Endothelial cell (in vitro differentiated cells): Measurements from ENCODE around the gene CGB8. TPM values are rescaled to one million over a fixed set of nuclear protein-coding genes. Genes with fewer than 3 reads are reported as not detected.
"Not testable (repeated sequence)": the region's sequence is repeated elsewhere in the genome, so short reads cannot be mapped to it uniquely, and the experiment has no call there.

Experiments used
- DNase-seq: peaks from one replicate; pipeline ENCODE4 v3.0.0; 2021; ENCODE audit warnings: low spot score
- H3K27ac Mint-ChIP-seq: one replicate; pipeline ENCODE4 v1.8.0; 2021; ENCODE audit warnings: mixed read lengths, inconsistent platforms; ENCODE audit not compliant: unreplicated experiment
- H3K27me3 Mint-ChIP-seq: one replicate; pipeline ENCODE4 v1.8.0; 2021; ENCODE audit warnings: mild to moderate bottlenecking, moderate library complexity, mixed read lengths, inconsistent platforms; ENCODE audit not compliant: unreplicated experiment
- H3K36me3 Mint-ChIP-seq: one replicate; pipeline ENCODE4 v1.8.0; 2021; ENCODE audit warnings: mild to moderate bottlenecking, low read depth, mixed read lengths, inconsistent platforms; ENCODE audit not compliant: unreplicated experiment
- H3K4me1 Mint-ChIP-seq: one replicate; pipeline ENCODE4 v1.8.0; 2021; ENCODE audit warnings: mild to moderate bottlenecking, mixed read lengths, inconsistent platforms; ENCODE audit not compliant: unreplicated experiment
- H3K4me3 Mint-ChIP-seq: one replicate; pipeline ENCODE4 v1.8.0; 2021; ENCODE audit warnings: mild to moderate bottlenecking, mixed read lengths, inconsistent platforms; ENCODE audit not compliant: unreplicated experiment
- H3K9me3 Mint-ChIP-seq: one replicate; pipeline ENCODE4 v1.8.0; 2021; ENCODE audit warnings: mixed read lengths, inconsistent platforms; ENCODE audit not compliant: unreplicated experiment
- total RNA-seq: library from RNA; stranded (reverse); fragmentation: NEBNext Ultra II Directional; extraction: Animal tissue kit (Norgen Biotek cat#: 25700); gene quantifications from one replicate; pipeline ENCODE4 v1.2.1, GENCODE V29; 2021; ENCODE audit not compliant: unreplicated experiment
- TF ChIP-seq, protein P1 (sequence below): fragments of 200-600 bp; sonication (generic); IDR thresholded peaks from one replicate; pipeline ENCODE4 v1.5.0; 2021; ENCODE audit warnings: antibody characterized with exemption; ENCODE audit not compliant: unreplicated experiment

The CGB8 gene
- total RNA-seq, 1 donor from 2014 or later = not detected

DNA sequence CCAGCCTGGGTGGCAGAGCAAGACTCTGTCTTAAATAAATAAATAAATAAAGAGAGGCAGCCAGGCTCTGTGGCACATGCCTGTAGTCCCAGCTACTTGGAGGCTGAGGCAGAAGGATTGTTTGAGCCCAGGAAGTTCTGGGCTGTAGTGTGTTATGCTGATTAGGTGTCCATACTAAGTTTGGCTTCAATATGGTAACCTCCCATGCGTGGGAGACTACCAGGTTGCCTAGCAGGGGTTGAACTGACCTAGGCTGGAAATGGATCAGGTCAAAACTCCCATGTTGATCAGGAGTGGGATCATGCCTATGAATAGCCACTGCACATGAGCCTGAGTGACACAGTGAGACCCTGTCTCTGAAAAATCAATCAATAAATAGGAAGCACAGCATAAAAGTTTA, 32.4 kb upstream of the CGB8 start:
- no peaks in the 10 kb centered on the region for H3K9me3 Mint-ChIP-seq
- no peak for DNase-seq
- H3K27ac Mint-ChIP-seq = no peak overlapping the region
- H3K4me3 Mint-ChIP-seq = no peak overlapping the region
- peaks cover 8% of the 10 kb centered on the region for H3K36me3 Mint-ChIP-seq
- H3K4me1 Mint-ChIP-seq = peaks cover 10% of the 10 kb centered on the region
- TF ChIP-seq, protein P1, sequence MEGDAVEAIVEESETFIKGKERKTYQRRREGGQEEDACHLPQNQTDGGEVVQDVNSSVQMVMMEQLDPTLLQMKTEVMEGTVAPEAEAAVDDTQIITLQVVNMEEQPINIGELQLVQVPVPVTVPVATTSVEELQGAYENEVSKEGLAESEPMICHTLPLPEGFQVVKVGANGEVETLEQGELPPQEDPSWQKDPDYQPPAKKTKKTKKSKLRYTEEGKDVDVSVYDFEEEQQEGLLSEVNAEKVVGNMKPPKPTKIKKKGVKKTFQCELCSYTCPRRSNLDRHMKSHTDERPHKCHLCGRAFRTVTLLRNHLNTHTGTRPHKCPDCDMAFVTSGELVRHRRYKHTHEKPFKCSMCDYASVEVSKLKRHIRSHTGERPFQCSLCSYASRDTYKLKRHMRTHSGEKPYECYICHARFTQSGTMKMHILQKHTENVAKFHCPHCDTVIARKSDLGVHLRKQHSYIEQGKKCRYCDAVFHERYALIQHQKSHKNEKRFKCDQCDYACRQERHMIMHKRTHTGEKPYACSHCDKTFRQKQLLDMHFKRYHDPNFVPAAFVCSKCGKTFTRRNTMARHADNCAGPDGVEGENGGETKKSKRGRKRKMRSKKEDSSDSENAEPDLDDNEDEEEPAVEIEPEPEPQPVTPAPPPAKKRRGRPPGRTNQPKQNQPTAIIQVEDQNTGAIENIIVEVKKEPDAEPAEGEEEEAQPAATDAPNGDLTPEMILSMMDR = no peak
- H3K27me3 Mint-ChIP-seq = peaks cover 11% of the 10 kb centered on the region

DNA sequence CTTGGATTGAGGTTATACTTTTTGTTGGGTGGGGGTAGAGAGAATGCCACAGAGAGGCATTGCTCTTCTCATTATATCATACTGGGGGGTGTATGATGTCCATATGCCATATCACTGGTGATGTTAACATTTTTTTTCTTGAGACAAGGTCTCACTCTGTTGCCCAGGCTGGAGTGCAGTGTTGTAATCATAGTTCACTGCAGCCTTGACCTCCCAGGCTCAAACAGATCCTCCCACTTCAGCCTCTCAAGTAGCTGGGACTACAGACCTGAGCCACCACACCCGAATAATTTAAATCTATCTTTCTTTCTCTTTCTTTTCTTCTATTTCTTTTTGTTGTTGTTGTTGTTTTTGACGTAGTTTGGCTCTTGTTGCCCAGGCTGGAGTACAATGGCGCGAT, 31.5 kb upstream of the CGB8 start:
- H3K36me3 Mint-ChIP-seq = peaks cover 3% of the 10 kb centered on the region
- H3K27ac Mint-ChIP-seq = peak overlapping the region; percentile 76
- no peak overlapping the region for H3K4me3 Mint-ChIP-seq
- peaks cover 8% of the 10 kb centered on the region for H3K27me3 Mint-ChIP-seq
- H3K4me1 Mint-ChIP-seq = peaks cover 5% of the 10 kb centered on the region
- no peak for DNase-seq
- no peaks in the 10 kb centered on the region for H3K9me3 Mint-ChIP-seq
- TF ChIP-seq, protein P1 = no peak

DNA sequence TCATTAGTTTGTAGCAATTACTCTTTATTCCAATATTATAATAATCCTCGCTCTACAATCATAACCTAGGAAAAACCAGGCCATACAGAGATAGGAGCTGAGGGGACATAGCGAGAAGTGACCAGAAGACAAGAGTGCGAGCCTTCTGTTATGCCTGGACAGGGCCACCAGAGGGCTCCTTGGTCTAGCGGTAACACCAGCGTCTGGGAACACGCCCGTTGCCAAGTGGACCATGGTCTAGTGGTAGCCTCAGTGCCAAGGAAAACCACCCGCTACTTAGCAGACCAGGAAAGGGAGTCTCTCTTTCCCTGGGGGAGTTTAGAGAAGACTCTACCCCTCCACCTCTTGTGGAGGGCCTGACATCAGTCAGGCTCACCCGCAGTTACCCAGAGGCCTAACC, 26.0 kb upstream of the CGB8 start:
- H3K4me3 Mint-ChIP-seq, H3K4me1 Mint-ChIP-seq, H3K27ac Mint-ChIP-seq, H3K9me3 Mint-ChIP-seq: not testable (repeated sequence)
- H3K36me3 Mint-ChIP-seq = peaks cover 14% of the 10 kb centered on the region
- peak; percentile 58 for DNase-seq
- peaks cover 16% of the 10 kb centered on the region for H3K27me3 Mint-ChIP-seq
- TF ChIP-seq, protein P1 = peak; percentile 36

DNA sequence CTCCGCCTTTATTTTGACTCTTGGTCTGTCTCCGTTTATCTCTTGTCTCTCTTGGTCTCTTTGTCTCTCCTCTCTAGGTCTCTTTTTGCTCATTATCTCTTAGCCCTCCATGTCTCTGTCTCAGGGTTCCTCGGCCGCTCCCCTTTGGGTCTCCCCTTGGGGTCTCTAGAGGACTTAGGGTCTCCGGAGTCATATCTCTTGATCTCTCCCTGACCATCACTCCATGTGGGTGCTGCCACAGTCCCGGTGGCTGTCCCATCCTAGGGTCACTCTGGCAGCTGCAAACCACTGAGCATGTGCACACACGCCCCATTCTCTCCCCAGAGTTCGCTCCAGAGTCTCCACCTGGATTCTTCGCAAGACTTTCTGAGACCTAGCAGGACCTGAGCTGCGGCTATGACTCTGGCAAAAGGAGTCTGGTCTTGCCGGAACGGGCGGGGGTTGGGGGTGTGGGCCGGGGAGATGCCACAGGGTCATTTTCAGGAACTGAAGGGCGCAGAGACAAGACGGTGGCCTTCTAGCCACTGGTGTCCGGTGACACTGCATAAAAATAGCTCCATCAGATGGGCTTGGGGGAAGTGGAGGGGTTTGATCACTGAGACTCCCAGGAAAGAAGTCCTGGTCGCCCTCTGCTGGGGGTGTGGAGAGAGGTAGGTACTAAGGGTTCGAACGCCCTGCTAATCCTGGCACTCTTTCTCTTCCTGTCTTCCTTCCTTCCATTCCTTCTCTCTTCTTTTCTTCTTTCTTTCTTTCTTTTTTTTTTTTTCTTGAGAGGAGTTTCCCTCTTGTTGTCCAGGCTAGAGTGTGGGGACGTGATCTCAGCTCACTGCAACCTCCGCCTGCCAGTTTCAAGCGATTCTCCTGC, 24.8 kb upstream of the CGB8 start:
- Mint-ChIP-seq H3K4me3 (peak overlapping the region; percentile 0), H3K27ac (no peak overlapping the region), H3K4me1 (peaks cover 3% of the 10 kb centered on the region), H3K27me3 (peaks cover 20% of the 10 kb centered on the region), H3K36me3 (peaks cover 22% of the 10 kb centered on the region), H3K9me3 (no peaks in the 10 kb centered on the region)
- DNase-seq = no peak
- TF ChIP-seq, protein P1 = no peak

DNA sequence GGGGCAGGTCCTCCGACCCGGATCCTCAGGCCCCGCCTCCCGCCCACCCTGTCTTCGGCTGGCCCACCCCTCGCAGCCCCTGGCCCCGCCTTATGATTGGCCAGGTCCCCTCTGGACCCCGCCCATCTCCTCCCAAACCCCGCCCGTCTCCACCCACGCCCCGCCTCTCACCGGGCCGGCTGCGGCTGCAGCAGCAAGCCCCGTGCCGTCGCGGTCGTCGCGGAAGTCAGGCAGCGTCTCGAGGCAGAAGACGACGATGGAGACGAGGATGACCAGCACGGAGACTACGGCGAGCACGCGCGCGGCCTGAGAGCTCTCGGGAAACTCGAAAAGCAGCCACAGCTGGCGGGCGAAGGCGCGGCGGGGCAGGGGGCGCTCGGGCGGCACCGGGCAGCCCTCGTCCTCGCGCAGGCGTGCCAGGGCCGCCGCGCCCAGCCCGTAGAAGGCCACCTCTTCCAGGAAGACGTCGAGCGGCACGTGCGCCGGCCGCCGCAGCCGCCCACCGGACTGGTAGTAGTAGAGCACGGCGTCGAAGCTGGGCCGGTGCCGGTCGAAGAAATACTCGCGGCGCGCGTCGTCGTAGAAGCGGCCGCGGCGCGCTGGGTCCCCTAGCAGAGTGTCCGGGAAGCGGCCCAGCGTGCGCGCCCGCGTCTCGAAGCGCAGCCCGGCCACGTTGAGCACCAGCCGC, 23.1 kb upstream of the CGB8 start:
- Mint-ChIP-seq H3K27me3 (peaks cover 20% of the 10 kb centered on the region), H3K4me1 (peaks cover 3% of the 10 kb centered on the region), H3K27ac (no peak overlapping the region), H3K9me3 (no peaks in the 10 kb centered on the region), H3K36me3 (peaks cover 22% of the 10 kb centered on the region), H3K4me3 (no peak overlapping the region)
- DNase-seq = no peak
- TF ChIP-seq, protein P1 = no peak
